ENCODE measurements around the gene STK40.
A peak's percentile ranks its signal among the peaks of the same experiment; 100 is the strongest.

STK40 gene

GRCh38 chr1:36342426-36343185 lies 43.1 kb downstream of the STK40 start:
- no peak for TF ChIP-seq Cebpa-rat (IDR thresholded peaks at IDR 0.05)
- Histone ChIP-seq H3K4me2 (peak overlapping the region; percentile 48 to 74 (median 61)), H3K27me3 (no peaks in the 10 kb centered on the region), H4K20me1 (peaks cover 0 to 48% (median 0%) of the 10 kb centered on the region in 11 experiments; a peak in 6 of 22 replicates), H3K4me1 (peaks cover 46 to 71% (median 54%) of the 10 kb centered on the region in 10 experiments), H3K9me3 (replicated peaks in 1 of 11) (no peaks in the 10 kb centered on the region), H3K9ac (peak overlapping the region; percentile 10 to 62 (median 46); a peak in 17 of 22 replicates), H3K36me3 (peaks cover 24 to 74% (median 47%) of the 10 kb centered on the region in 11 experiments), H3K4me3 (no peak overlapping the region), H3K27ac (peak overlapping the region in 10 of 11 experiments; percentile 5 to 78 (median 48); a peak in 16 of 22 replicates)

GRCh38 chr1:36341626-36342320 lies 44.0 kb downstream of the STK40 start:
- H3K4me2 ChIP-seq, result no peak overlapping the region
- peak overlapping the region in 7 of 11 experiments; percentile 4 to 68 (median 62); a peak in 6 of 22 replicates for H3K9ac ChIP-seq
- no peak overlapping the region for H3K4me3 ChIP-seq
- H3K9me3 ChIP-seq (replicated peaks in 1 of 11), result no peaks in the 10 kb centered on the region
- peaks cover 0 to 44% (median 0%) of the 10 kb centered on the region in 11 experiments; a peak in 6 of 22 replicates for H4K20me1 ChIP-seq
- peaks cover 17 to 66% (median 38%) of the 10 kb centered on the region in 11 experiments for H3K36me3 ChIP-seq
- H3K4me1 ChIP-seq, result peaks cover 54 to 76% (median 62%) of the 10 kb centered on the region in 10 experiments
- H3K27me3 ChIP-seq, result no peaks in the 10 kb centered on the region
- no peak for TF ChIP-seq Cebpa-rat (IDR thresholded peaks at IDR 0.05)
- H3K27ac ChIP-seq, result peak overlapping the region in 4 of 11 experiments; percentile 9 to 78 (median 67); a peak in 7 of 22 replicates

GRCh38 chr1:36339615-36340014 lies 46.1 kb downstream of the STK40 start:
- H3K9me3 ChIP-seq (replicated peaks in 1 of 11), result 0 out of 22 replicates have a peak, but pooled peaks cover 0 to 1% (median 0%) of the 10 kb centered on the region in 11 experiments
- no peak for TF ChIP-seq Cebpa-rat (IDR thresholded peaks at IDR 0.05)
- H3K27ac ChIP-seq, result peak overlapping the region; percentile 46 to 78 (median 60); a peak in 21 of 22 replicates
- H3K4me3 ChIP-seq, result peak overlapping the region in 1 of 10 experiments; percentile 6; a peak in 1 of 20 replicates
- peak overlapping the region in 10 of 11 experiments; percentile 39 to 68 (median 60); a peak in 18 of 22 replicates for H3K9ac ChIP-seq
- peaks cover 0 to 46% (median 23%) of the 10 kb centered on the region in 11 experiments; a peak in 17 of 22 replicates for H3K36me3 ChIP-seq
- peak overlapping the region; percentile 73 to 98 (median 90) for H3K4me2 ChIP-seq
- no peaks in the 10 kb centered on the region for H3K27me3 ChIP-seq
- H3K4me1 ChIP-seq, result peaks cover 63 to 82% (median 70%) of the 10 kb centered on the region in 10 experiments
- peaks cover 0 to 41% (median 0%) of the 10 kb centered on the region in 11 experiments; a peak in 6 of 22 replicates for H4K20me1 ChIP-seq

GRCh38 chr1:36339215-36339614 lies 46.5 kb downstream of the STK40 start:
- peak overlapping the region; percentile 35 to 68 (median 57); a peak in 18 of 22 replicates for H3K9ac ChIP-seq
- H3K27ac ChIP-seq, result peak overlapping the region; percentile 46 to 78 (median 60); a peak in 21 of 22 replicates
- H3K36me3 ChIP-seq, result peaks cover 0 to 42% (median 21%) of the 10 kb centered on the region in 11 experiments; a peak in 17 of 22 replicates
- peaks cover 0 to 37% (median 0%) of the 10 kb centered on the region in 11 experiments; a peak in 6 of 22 replicates for H4K20me1 ChIP-seq
- no peaks in the 10 kb centered on the region for H3K27me3 ChIP-seq
- H3K9me3 ChIP-seq (replicated peaks in 1 of 11), result 0 out of 22 replicates have a peak, but pooled peaks cover 0 to 5% (median 0%) of the 10 kb centered on the region in 11 experiments
- H3K4me3 ChIP-seq, result peak overlapping the region in 5 of 10 experiments; percentile 6 to 42 (median 24); a peak in 2 of 20 replicates
- TF ChIP-seq Cebpa-rat (IDR thresholded peaks at IDR 0.05), result no peak
- peak overlapping the region; percentile 73 to 98 (median 90) for H3K4me2 ChIP-seq
- peaks cover 59 to 82% (median 71%) of the 10 kb centered on the region in 10 experiments for H3K4me1 ChIP-seq

- TF ChIP-seq Cebpa-rat (IDR thresholded peaks at IDR 0.05), result no peak
- no peaks in the 10 kb centered on the region for H3K27me3 ChIP-seq
- peaks cover 45 to 83% (median 71%) of the 10 kb centered on the region in 10 experiments for H3K4me1 ChIP-seq
- H3K4me2 ChIP-seq, result peak overlapping the region; percentile 73 to 98 (median 90)
- H3K27ac ChIP-seq, result peak overlapping the region in 9 of 11 experiments; percentile 31 to 78 (median 60); a peak in 10 of 22 replicates
- peaks cover 0 to 23% (median 0%) of the 10 kb centered on the region in 11 experiments; a peak in 5 of 22 replicates for H4K20me1 ChIP-seq
- H3K9me3 ChIP-seq (replicated peaks in 1 of 11), result peaks cover 0 to 14% (median 6%) of the 10 kb centered on the region in 11 experiments; a peak in 4 of 22 replicates
- no peak overlapping the region for H3K4me3 ChIP-seq
- H3K36me3 ChIP-seq, result peaks cover 0 to 29% (median 10%) of the 10 kb centered on the region in 11 experiments; a peak in 10 of 22 replicates
- H3K9ac ChIP-seq, result peak overlapping the region in 5 of 11 experiments; percentile 39 to 65 (median 62); a peak in 5 of 22 replicates
Observed at GRCh38 chr1:36337830-36338229, 47.9 kb downstream of the STK40 start.

GRCh38 chr1:36330940-36331339 lies 54.8 kb downstream of the STK40 start:
- H3K4me3 ChIP-seq, result no peak overlapping the region
- H3K27ac ChIP-seq, result no peak overlapping the region
- peaks cover 0 to 25% (median 6%) of the 10 kb centered on the region in 11 experiments; a peak in 6 of 22 replicates for H3K9me3 ChIP-seq (replicated peaks in 1 of 11)
- no peaks in the 10 kb centered on the region for H3K27me3 ChIP-seq
- H3K9ac ChIP-seq, result no peak overlapping the region
- peak overlapping the region in 2 of 11 experiments; percentile 29 to 38; a peak in 2 of 22 replicates for H3K4me2 ChIP-seq
- H3K36me3 ChIP-seq, result no peaks in the 10 kb centered on the region
- no peaks in the 10 kb centered on the region for H4K20me1 ChIP-seq
- no peak for TF ChIP-seq Cebpa-rat (IDR thresholded peaks at IDR 0.05)
- H3K4me1 ChIP-seq, result peaks cover 18 to 53% (median 32%) of the 10 kb centered on the region in 10 experiments

- Histone ChIP-seq H3K4me1 (peaks cover 15 to 47% (median 30%) of the 10 kb centered on the region in 10 experiments), H4K20me1 (no peaks in the 10 kb centered on the region), H3K4me3 (no peak overlapping the region), H3K36me3 (no peaks in the 10 kb centered on the region), H3K9ac (no peak overlapping the region), H3K4me2 (peak overlapping the region in 4 of 11 experiments; percentile 6 to 47 (median 34); a peak in 4 of 22 replicates), H3K9me3 (replicated peaks in 1 of 11) (peaks cover 0 to 25% (median 6%) of the 10 kb centered on the region in 11 experiments; a peak in 6 of 22 replicates), H3K27ac (no peak overlapping the region), H3K27me3 (no peaks in the 10 kb centered on the region)
- no peak for TF ChIP-seq Cebpa-rat (IDR thresholded peaks at IDR 0.05)
Observed at GRCh38 chr1:36329817-36330216, 55.9 kb downstream of the STK40 start.

- Histone ChIP-seq H3K27me3 (no peaks in the 10 kb centered on the region), H3K4me3 (no peak overlapping the region), H4K20me1 (no peaks in the 10 kb centered on the region), H3K9me3 (replicated peaks in 1 of 11) (peaks cover 0 to 20% (median 6%) of the 10 kb centered on the region in 11 experiments; a peak in 6 of 22 replicates), H3K36me3 (no peaks in the 10 kb centered on the region), H3K9ac (no peak overlapping the region), H3K4me2 (peak overlapping the region in 5 of 11 experiments; percentile 33 to 56 (median 47); a peak in 10 of 22 replicates), H3K27ac (no peak overlapping the region), H3K4me1 (peaks cover 21 to 52% (median 40%) of the 10 kb centered on the region in 10 experiments)
- TF ChIP-seq Cebpa-rat (IDR thresholded peaks at IDR 0.05), result no peak
Observed at GRCh38 chr1:36328713-36329112, 57.0 kb downstream of the STK40 start.
